ENCODE measurements around the gene PELI2. TPM values are rescaled to one million over a fixed set of nuclear protein-coding genes. Genes with fewer than 3 reads are reported as not detected.

PELI2 gene
- polyA plus RNA-seq, 1 donor (not counting 4 experiments of a cell fraction or from before 2014, with no cell fraction given) = not detected

DNA sequence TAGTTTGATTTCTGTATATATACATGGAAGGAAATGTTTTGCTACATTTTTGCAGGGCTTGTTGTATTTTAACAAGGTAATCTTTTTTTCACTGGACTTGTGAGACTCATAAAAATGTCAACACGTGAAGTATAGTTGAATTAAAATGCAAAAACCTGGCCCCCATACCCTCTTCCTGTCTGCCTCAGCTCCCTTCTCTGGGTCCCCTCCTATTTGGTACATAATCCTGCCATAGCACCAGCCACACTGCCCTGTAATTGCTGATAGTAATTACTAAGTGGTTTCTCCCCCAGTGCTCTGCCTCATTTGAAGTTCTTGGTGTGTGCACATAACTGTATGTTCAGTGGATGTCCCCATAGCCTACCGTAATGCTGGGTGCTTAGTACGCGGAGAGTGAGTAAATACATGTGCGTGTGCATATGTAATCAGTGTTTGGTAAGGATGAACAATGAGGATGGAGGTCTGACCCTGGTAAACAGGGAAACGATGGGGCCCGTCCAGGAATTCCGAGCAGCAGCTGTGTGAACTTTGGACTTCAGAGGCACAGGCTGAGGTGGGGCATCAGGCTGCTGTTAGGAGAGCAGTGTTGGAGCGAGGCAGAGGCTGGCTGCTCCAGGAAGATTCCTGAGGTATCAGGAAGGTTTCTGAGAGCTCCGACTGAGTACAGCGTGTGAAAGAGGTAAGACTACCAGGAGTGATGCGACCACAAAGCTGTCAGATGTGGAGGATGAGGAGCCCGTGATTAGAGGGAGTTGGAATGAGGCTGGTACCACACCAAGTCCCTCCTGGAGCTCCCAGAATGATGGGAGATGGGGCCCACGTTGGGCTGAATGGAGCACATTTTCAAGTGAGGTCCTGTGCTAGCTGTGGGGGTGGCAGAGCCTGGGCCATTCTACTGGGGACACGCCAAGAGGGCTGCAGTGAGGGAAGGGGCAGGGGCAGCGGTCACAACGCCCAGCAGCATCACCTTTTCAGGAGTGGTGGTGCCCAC lies 106.8 kb downstream of the PELI2 start:
- DNase-seq (ENCODE audit: low read depth, low spot score) = no peak
- no peak overlapping the region for H3K4me3 ChIP-seq (ENCODE audit: control insufficient read depth in 2 of 3, extremely low read depth in 1 of 3, insufficient read depth in 2 of 3, low read depth in 1 of 3, low read length in 3 of 3)
- H3K36me3 ChIP-seq (ENCODE audit: control insufficient read depth in 2 of 2, extremely low read depth in 1 of 2, insufficient read depth in 2 of 2, low read length in 2 of 2) = no peaks in the 10 kb centered on the region
- no peak overlapping the region for H3K4me2 ChIP-seq (ENCODE audit: control insufficient read depth, extremely low read depth, insufficient read depth, low read depth, low read length)
- no peak for FAIRE-seq
- no peak overlapping the region for H3K27ac ChIP-seq (ENCODE audit: control insufficient read depth, insufficient read depth, low read length)
- H3K4me1 ChIP-seq (ENCODE audit: control insufficient read depth, extremely low read depth, insufficient read depth, low read length) = no peaks in the 10 kb centered on the region
- H4K20me1 ChIP-seq (ENCODE audit: control insufficient read depth, extremely low read depth, insufficient read depth, low read length) = no peaks in the 10 kb centered on the region
- no peak overlapping the region for H3K9ac ChIP-seq (ENCODE audit: control insufficient read depth, extremely low read depth, insufficient read depth, low read length)
- no peaks in the 10 kb centered on the region for H3K79me2 ChIP-seq (ENCODE audit: control insufficient read depth, insufficient read depth, low read length)
- dilution Hi-C loops (cut with MboI; ENCODE audit: extremely low pct_ligation_motif_present, low sequenced_read_pairs) = no loop called here
- H3K27me3 ChIP-seq (ENCODE audit: control insufficient read depth, extremely low read depth, insufficient read depth, low read length) = no peaks in the 10 kb centered on the region
- TF ChIP-seq, protein P1, sequence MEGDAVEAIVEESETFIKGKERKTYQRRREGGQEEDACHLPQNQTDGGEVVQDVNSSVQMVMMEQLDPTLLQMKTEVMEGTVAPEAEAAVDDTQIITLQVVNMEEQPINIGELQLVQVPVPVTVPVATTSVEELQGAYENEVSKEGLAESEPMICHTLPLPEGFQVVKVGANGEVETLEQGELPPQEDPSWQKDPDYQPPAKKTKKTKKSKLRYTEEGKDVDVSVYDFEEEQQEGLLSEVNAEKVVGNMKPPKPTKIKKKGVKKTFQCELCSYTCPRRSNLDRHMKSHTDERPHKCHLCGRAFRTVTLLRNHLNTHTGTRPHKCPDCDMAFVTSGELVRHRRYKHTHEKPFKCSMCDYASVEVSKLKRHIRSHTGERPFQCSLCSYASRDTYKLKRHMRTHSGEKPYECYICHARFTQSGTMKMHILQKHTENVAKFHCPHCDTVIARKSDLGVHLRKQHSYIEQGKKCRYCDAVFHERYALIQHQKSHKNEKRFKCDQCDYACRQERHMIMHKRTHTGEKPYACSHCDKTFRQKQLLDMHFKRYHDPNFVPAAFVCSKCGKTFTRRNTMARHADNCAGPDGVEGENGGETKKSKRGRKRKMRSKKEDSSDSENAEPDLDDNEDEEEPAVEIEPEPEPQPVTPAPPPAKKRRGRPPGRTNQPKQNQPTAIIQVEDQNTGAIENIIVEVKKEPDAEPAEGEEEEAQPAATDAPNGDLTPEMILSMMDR (optimal IDR thresholded peaks at IDR 0.05 in 1 of 3, IDR thresholded peaks at IDR 0.05 in 1 of 3, conservative IDR thresholded peaks at IDR 0.05 in 1 of 3; ENCODE audit: extremely low read depth in 1 of 3, insufficient read depth in 2 of 3, low read length in 3 of 3) = no peak
- no peak for TF ChIP-seq EZH2 (IDR thresholded peaks at IDR 0.05; ENCODE audit: low read length)
- no peak overlapping the region for H2AFZ ChIP-seq (ENCODE audit: control insufficient read depth, low read length)
- no peaks in the 10 kb centered on the region for H3K9me3 ChIP-seq (ENCODE audit: control insufficient read depth, low read depth, low read length)
- H3K9me1 ChIP-seq (ENCODE audit: control insufficient read depth, extremely low read depth, insufficient read depth, low read length) = no peaks in the 10 kb centered on the region

DNA sequence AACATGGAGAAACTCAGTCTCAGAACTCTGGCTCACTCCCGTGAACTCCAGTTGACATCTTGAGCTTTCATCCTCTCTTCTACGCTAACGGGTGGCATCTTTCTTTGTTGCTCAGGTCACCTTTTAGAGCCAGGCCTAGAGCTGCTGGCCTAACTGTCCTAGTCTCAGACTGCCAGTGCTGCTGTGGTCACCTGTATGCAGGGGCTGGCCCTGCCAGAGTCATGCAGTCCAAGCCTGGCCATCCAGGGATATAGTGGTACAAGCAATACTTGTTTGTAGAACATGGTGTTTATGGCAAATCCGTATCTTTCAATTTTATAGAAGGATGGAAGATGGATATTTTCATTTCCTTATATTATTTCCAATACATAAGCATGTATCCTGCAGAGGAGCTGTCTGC lies 117.2 kb downstream of the PELI2 start:
- FAIRE-seq (no peak), DNase-seq (ENCODE audit: low read depth, low spot score) (no peak)
- H3K9me1 ChIP-seq (ENCODE audit: control insufficient read depth, extremely low read depth, insufficient read depth, low read length) = no peaks in the 10 kb centered on the region
- no peaks in the 10 kb centered on the region for H3K27me3 ChIP-seq (ENCODE audit: control insufficient read depth, extremely low read depth, insufficient read depth, low read length)
- H3K4me2 ChIP-seq (ENCODE audit: control insufficient read depth, extremely low read depth, insufficient read depth, low read depth, low read length) = no peak overlapping the region
- no peaks in the 10 kb centered on the region for H3K9me3 ChIP-seq (ENCODE audit: control insufficient read depth, low read depth, low read length)
- no peaks in the 10 kb centered on the region for H4K20me1 ChIP-seq (ENCODE audit: control insufficient read depth, extremely low read depth, insufficient read depth, low read length)
- no peaks in the 10 kb centered on the region for H3K79me2 ChIP-seq (ENCODE audit: control insufficient read depth, insufficient read depth, low read length)
- H3K4me3 ChIP-seq (ENCODE audit: control insufficient read depth in 2 of 3, extremely low read depth in 1 of 3, insufficient read depth in 2 of 3, low read depth in 1 of 3, low read length in 3 of 3) = no peak overlapping the region
- H3K36me3 ChIP-seq (ENCODE audit: control insufficient read depth in 2 of 2, extremely low read depth in 1 of 2, insufficient read depth in 2 of 2, low read length in 2 of 2) = no peaks in the 10 kb centered on the region
- H3K27ac ChIP-seq (ENCODE audit: control insufficient read depth, insufficient read depth, low read length) = no peak overlapping the region
- TF ChIP-seq, protein P1 (optimal IDR thresholded peaks at IDR 0.05 in 1 of 3, IDR thresholded peaks at IDR 0.05 in 1 of 3, conservative IDR thresholded peaks at IDR 0.05 in 1 of 3; ENCODE audit: extremely low read depth in 1 of 3, insufficient read depth in 2 of 3, low read length in 3 of 3) = no peak
- no peak for TF ChIP-seq EZH2 (IDR thresholded peaks at IDR 0.05; ENCODE audit: low read length)
- H3K9ac ChIP-seq (ENCODE audit: control insufficient read depth, extremely low read depth, insufficient read depth, low read length) = no peak overlapping the region
- no peaks in the 10 kb centered on the region for H3K4me1 ChIP-seq (ENCODE audit: control insufficient read depth, extremely low read depth, insufficient read depth, low read length)
- dilution Hi-C loops (cut with MboI; ENCODE audit: extremely low pct_ligation_motif_present, low sequenced_read_pairs) = no loop called here
- H2AFZ ChIP-seq (ENCODE audit: control insufficient read depth, low read length) = no peak overlapping the region

Data from keratinocyte (primary cell).